H1 (cell line): ENCODE results near the gene TMEM63A. TPM values are rescaled to one million over a fixed set of nuclear protein-coding genes. Genes with fewer than 3 reads are reported as not detected.

Experiments used
- ASH2L ChIP-seq: fragments of 200-600, 300-600 bp; sonication (generic); IDR thresholded peaks from one replicate; pipeline ENCODE4 v1.7.1; 2017; ENCODE audit warnings: low read length
- EP300 ChIP-seq, 2 experiments: IDR thresholded peaks; 1 replicate in 1 of 2; 2 replicates in 1 of 2; pipeline ENCODE4 v1.6.1; 2011 to 2012; ENCODE audit warnings: low read depth in 2 of 2, low read length in 2 of 2, mild to moderate bottlenecking in 2 of 2, borderline replicate concordance in 1 of 2, inconsistent platforms in 1 of 2, moderate library complexity in 1 of 2
- POLR2AphosphoS5 ChIP-seq: IDR thresholded peaks from 2 replicates; pipeline ENCODE4 v1.6.1; 2011; ENCODE audit warnings: low read depth, low read length
- RAD21 ChIP-seq, 2 experiments: IDR thresholded peaks in 1 of 2; conservative IDR thresholded peaks in 1 of 2; 2 replicates each; pipeline ENCODE4 v1.6.1; 2011; ENCODE audit warnings: low read depth in 2 of 2, low read length in 2 of 2, improper control_type of control experiment in 1 of 2, inconsistent platforms in 1 of 2, mild to moderate bottlenecking in 1 of 2, moderate library complexity in 1 of 2
- polyA plus RNA-seq, 7 experiments: library from polyadenylated mRNA; depleted of rRNA in 3 of 7; stranded (reverse) in 5 of 7; unstranded in 2 of 7; fragments of >200 nt in 5 of 7; fragments of 200-250 nt in 2 of 7; gene quantifications; 1 replicate in 5 of 7; 2 replicates in 1 of 7; 4 replicates in 1 of 7; pipeline versions ENCODE4 v1.2.1 to v1.2.3, GENCODE V29; 2011 to 2013; ENCODE audit warnings: missing spikeins in 2 of 7, mixed read lengths in 2 of 7
- total RNA-seq: library from RNA; stranded (reverse); fragmentation: NEBNext Ultra II Directional; extraction: Animal tissue kit (Norgen Biotek cat#: 25700); gene quantifications from 2 replicates; pipeline ENCODE4 v1.2.1, GENCODE V29; 2021

The TMEM63A gene
- total and polyA plus RNA-seq, 2 of the 8 experiments (the other 6 are each of a cell fraction or from before 2014, with no cell fraction given) = 26.1 to 55.4 TPM

- TF ChIP-seq RAD21 (IDR thresholded peaks at IDR 0.05 in 1 of 2, conservative IDR thresholded peaks at IDR 0.05 in 1 of 2; ENCODE audit: low read depth in 2 of 2, low read length in 2 of 2) (no peak), ASH2L (no peak), EP300 (IDR thresholded peaks at IDR 0.05; ENCODE audit: borderline replicate concordance in 1 of 2, low read depth in 2 of 2, low read length in 2 of 2) (no peak), POLR2AphosphoS5 (no peak)
These were observed 4.8 kb upstream of the TMEM63A start (continued) for GRCh38 chr1:225887030-225887314.
